Hematopoietic multipotent progenitor cell treated with erythropoietin and hydrocortisone succinate and interleukin-3 and kit ligand, for 6 days (in vitro differentiated cells): Measurements from ENCODE around the gene ZFY.
A peak's percentile ranks its signal among the peaks of the same experiment; 100 is the strongest.

ENCODE experiments used
- DNase-seq: peaks from one replicate; pipeline ENCODE4 v3.0.0-alpha.2; 2015

ZFY gene

GRCh38 chrY:2934861-2935715 lies at the start of gene ZFY:
Gene ZFY, plus strand, starts transcription at chrY:2935381. Its CDS starts 18,556 bp downstream, at chrY:2953937.
- peak; percentile 61 for DNase-seq

GRCh38 chrY:2885880-2886279 lies 49.3 kb upstream of the ZFY start:
- DNase-seq, result no peak

- DNase-seq, result peak; percentile 44
These were observed 47.8 kb upstream of the ZFY start for GRCh38 chrY:2887386-2887785.

- no peak for DNase-seq
These were observed 47.2 kb upstream of the ZFY start for GRCh38 chrY:2887955-2888354.

GRCh38 chrY:2893471-2893870 lies 41.7 kb upstream of the ZFY start:
- DNase-seq, result no peak

- DNase-seq, result no peak
These were observed 39.1 kb upstream of the ZFY start for GRCh38 chrY:2896050-2896449.

GRCh38 chrY:2907356-2907755 lies 27.8 kb upstream of the ZFY start:
- DNase-seq, result no peak

GRCh38 chrY:2913066-2913815 lies 21.9 kb upstream of the ZFY start:
- peak; percentile 70 for DNase-seq

- DNase-seq, result peak; percentile 46
These were observed 1.1 kb upstream of the ZFY start for GRCh38 chrY:2934078-2934477.

- peak; percentile 91 for DNase-seq
These were observed 695 bp downstream of the ZFY start for GRCh38 chrY:2935716-2936435.

GRCh38 chrY:2936436-2936750 lies 1.2 kb downstream of the ZFY start:
- no peak for DNase-seq

- DNase-seq, result no peak
These were observed 2.0 kb downstream of the ZFY start for GRCh38 chrY:2937149-2937548.

GRCh38 chrY:2949590-2950252 lies 14.5 kb downstream of the ZFY start:
- no peak for DNase-seq

- DNase-seq, result no peak
These were observed 15.5 kb downstream of the ZFY start for GRCh38 chrY:2950655-2951054.

- no peak for DNase-seq
These were observed 17.7 kb downstream of the ZFY start for GRCh38 chrY:2952912-2953311.

- no peak for DNase-seq
These were observed 19.6 kb downstream of the ZFY start for GRCh38 chrY:2954735-2955134.

GRCh38 chrY:2955561-2955960 lies 20.4 kb downstream of the ZFY start:
- no peak for DNase-seq

- no peak for DNase-seq
These were observed 26.9 kb downstream of the ZFY start for GRCh38 chrY:2962061-2962460.

GRCh38 chrY:2964814-2965213 lies 29.6 kb downstream of the ZFY start:
- DNase-seq, result no peak

- no peak for DNase-seq
These were observed 30.4 kb downstream of the ZFY start for GRCh38 chrY:2965629-2966028.

GRCh38 chrY:2969561-2969960 lies 34.4 kb downstream of the ZFY start:
- peak; percentile 16 for DNase-seq

- no peak for DNase-seq
These were observed 37.5 kb downstream of the ZFY start for GRCh38 chrY:2972708-2973107.

GRCh38 chrY:2973110-2973751 lies 38.0 kb downstream of the ZFY start:
- no peak for DNase-seq
